ENCODE data around the gene ZNF665. TPM values are rescaled to one million over a fixed set of nuclear protein-coding genes. Genes with fewer than 3 reads are reported as not detected.
A peak's percentile ranks its signal among the peaks of the same experiment; 100 is the strongest.

ZNF665 gene
- total RNA-seq, 1 experiment from 2014 or later = 0.73 TPM

- Histone ChIP-seq H3K27me3 (replicated peaks; ENCODE audit: control insufficient read depth, insufficient read depth, low read length) (no peaks in the 10 kb centered on the region), H3K36me3 (ENCODE audit: control insufficient read depth, insufficient read depth, low read length) (no peaks in the 10 kb centered on the region), H3K9me3 (peaks cover 55% of the 10 kb centered on the region), H3K4me1 (no peaks in the 10 kb centered on the region), H3K4me3 (ENCODE audit: low read depth, low read length) (no peak overlapping the region)
- H3K36me3 Mint-ChIP-seq (ENCODE audit: insufficient read depth, unreplicated experiment) = no peaks in the 10 kb centered on the region
- DNase-seq = no peak
- no peaks in the 10 kb centered on the region for H3K27me3 Mint-ChIP-seq (ENCODE audit: insufficient read depth, unreplicated experiment)
- TF ChIP-seq, protein P1, sequence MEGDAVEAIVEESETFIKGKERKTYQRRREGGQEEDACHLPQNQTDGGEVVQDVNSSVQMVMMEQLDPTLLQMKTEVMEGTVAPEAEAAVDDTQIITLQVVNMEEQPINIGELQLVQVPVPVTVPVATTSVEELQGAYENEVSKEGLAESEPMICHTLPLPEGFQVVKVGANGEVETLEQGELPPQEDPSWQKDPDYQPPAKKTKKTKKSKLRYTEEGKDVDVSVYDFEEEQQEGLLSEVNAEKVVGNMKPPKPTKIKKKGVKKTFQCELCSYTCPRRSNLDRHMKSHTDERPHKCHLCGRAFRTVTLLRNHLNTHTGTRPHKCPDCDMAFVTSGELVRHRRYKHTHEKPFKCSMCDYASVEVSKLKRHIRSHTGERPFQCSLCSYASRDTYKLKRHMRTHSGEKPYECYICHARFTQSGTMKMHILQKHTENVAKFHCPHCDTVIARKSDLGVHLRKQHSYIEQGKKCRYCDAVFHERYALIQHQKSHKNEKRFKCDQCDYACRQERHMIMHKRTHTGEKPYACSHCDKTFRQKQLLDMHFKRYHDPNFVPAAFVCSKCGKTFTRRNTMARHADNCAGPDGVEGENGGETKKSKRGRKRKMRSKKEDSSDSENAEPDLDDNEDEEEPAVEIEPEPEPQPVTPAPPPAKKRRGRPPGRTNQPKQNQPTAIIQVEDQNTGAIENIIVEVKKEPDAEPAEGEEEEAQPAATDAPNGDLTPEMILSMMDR (IDR thresholded peaks at IDR 0.05; ENCODE audit: insufficient read depth in 1 of 2, low read depth in 1 of 2, low read length in 1 of 2, severe bottlenecking in 1 of 2, unreplicated experiment in 1 of 2) = no peak
- no peak overlapping the region for H3K27ac Mint-ChIP-seq (ENCODE audit: unreplicated experiment)
- no peak overlapping the region for H3K4me3 Mint-ChIP-seq (ENCODE audit: unreplicated experiment)
- CTCF ChIA-PET = no interaction called here
- peaks cover 57% of the 10 kb centered on the region for H3K9me3 Mint-ChIP-seq (ENCODE audit: unreplicated experiment)
- POLR2A ChIA-PET = no interaction called here
- intact Hi-C loops (cut with micrococcal nuclease; ENCODE audit: unreplicated experiment) = no loop called here
- no TSS peak for BruUV-seq (replicated peaks)
- no peaks in the 10 kb centered on the region for H3K4me1 Mint-ChIP-seq (ENCODE audit: low read depth, unreplicated experiment)
Observed at GRCh38 chr19:53161123-53161522, 32.0 kb downstream of the ZNF665 start.

DNA sequence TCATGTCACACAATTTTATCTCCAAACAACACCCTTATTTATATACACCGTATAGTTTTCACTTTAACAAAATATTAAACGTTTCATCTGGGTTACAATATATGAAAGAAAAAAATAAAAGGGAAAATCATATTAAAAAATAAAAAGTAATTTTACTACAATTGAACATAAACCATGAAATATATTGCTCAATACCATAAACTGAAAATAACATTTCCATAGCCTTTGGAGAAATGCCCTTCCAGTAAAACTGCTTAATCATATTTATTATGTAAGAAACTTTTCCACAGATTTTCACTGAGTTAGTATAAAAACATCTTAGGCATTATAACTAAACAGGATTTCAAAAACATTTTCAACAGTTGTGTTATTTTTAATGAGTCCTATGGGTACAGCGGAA, 32.8 kb downstream of the ZNF665 start:
- BruUV-seq (replicated peaks) = no TSS peak
- TF ChIP-seq, protein P1 (IDR thresholded peaks at IDR 0.05; ENCODE audit: insufficient read depth in 1 of 2, low read depth in 1 of 2, low read length in 1 of 2, severe bottlenecking in 1 of 2, unreplicated experiment in 1 of 2) = no peak
- peaks cover 47% of the 10 kb centered on the region for H3K9me3 ChIP-seq

GRCh38 chr19:53158119-53158656, 35.0 kb downstream of the ZNF665 start:
- peaks cover 36% of the 10 kb centered on the region for H3K9me3 ChIP-seq
- no peaks in the 10 kb centered on the region for H3K4me1 ChIP-seq
- DNase-seq = no peak
- H3K27ac Mint-ChIP-seq (ENCODE audit: unreplicated experiment) = no peak overlapping the region
- peak overlapping the region; percentile 45 for H3K4me3 Mint-ChIP-seq (ENCODE audit: unreplicated experiment)
- no TSS peak for BruUV-seq (replicated peaks)
- no peaks in the 10 kb centered on the region for H3K27me3 Mint-ChIP-seq (ENCODE audit: insufficient read depth, unreplicated experiment)
- H3K36me3 Mint-ChIP-seq (ENCODE audit: insufficient read depth, unreplicated experiment) = no peaks in the 10 kb centered on the region
- peak overlapping the region; percentile 21; the same call in 1 of the 2 replicates for H3K4me3 ChIP-seq (ENCODE audit: low read depth, low read length)
- H3K9me3 Mint-ChIP-seq (ENCODE audit: unreplicated experiment) = peaks cover 57% of the 10 kb centered on the region
- ChIA-PET CTCF (no interaction called here), POLR2A (no interaction called here)
- H3K36me3 ChIP-seq (ENCODE audit: control insufficient read depth, insufficient read depth, low read length) = no peaks in the 10 kb centered on the region
- H3K4me1 Mint-ChIP-seq (ENCODE audit: low read depth, unreplicated experiment) = no peaks in the 10 kb centered on the region
- TF ChIP-seq, protein P1 (IDR thresholded peaks at IDR 0.05; ENCODE audit: insufficient read depth in 1 of 2, low read depth in 1 of 2, low read length in 1 of 2, severe bottlenecking in 1 of 2, unreplicated experiment in 1 of 2) = no peak
- no peaks in the 10 kb centered on the region for H3K27me3 ChIP-seq (replicated peaks; ENCODE audit: control insufficient read depth, insufficient read depth, low read length)
- intact Hi-C loops (cut with micrococcal nuclease; ENCODE audit: unreplicated experiment) = no loop called here

More for the DNA sequence above, 32.8 kb downstream of the ZNF665 start:
- peaks cover 50% of the 10 kb centered on the region for H3K9me3 Mint-ChIP-seq (ENCODE audit: unreplicated experiment)
- no peaks in the 10 kb centered on the region for H3K36me3 ChIP-seq (ENCODE audit: control insufficient read depth, insufficient read depth, low read length)
- ChIA-PET CTCF (no interaction called here), POLR2A (no interaction called here)
- H3K4me3 Mint-ChIP-seq (ENCODE audit: unreplicated experiment) = no peak overlapping the region
- H3K27ac Mint-ChIP-seq (ENCODE audit: unreplicated experiment) = no peak overlapping the region
- intact Hi-C loops (cut with micrococcal nuclease; ENCODE audit: unreplicated experiment) = no loop called here
- H3K4me1 ChIP-seq = no peaks in the 10 kb centered on the region
- no peaks in the 10 kb centered on the region for H3K4me1 Mint-ChIP-seq (ENCODE audit: low read depth, unreplicated experiment)
- H3K4me3 ChIP-seq (ENCODE audit: low read depth, low read length) = no peak overlapping the region
- no peaks in the 10 kb centered on the region for H3K36me3 Mint-ChIP-seq (ENCODE audit: insufficient read depth, unreplicated experiment)
- no peaks in the 10 kb centered on the region for H3K27me3 Mint-ChIP-seq (ENCODE audit: insufficient read depth, unreplicated experiment)
- no peaks in the 10 kb centered on the region for H3K27me3 ChIP-seq (replicated peaks; ENCODE audit: control insufficient read depth, insufficient read depth, low read length)
- no peak for DNase-seq

Measured in Caco-2 (cell line).